Left lobe of liver (tissue), 2 donors: ENCODE results near the gene ACTA2. TPM values are rescaled to one million over a fixed set of nuclear protein-coding genes. Genes with fewer than 3 reads are reported as not detected.

Experiments used
- ATAC-seq: fragments of 200-7000 bp; cut with Tn5 transposase; one replicate; pipeline ENCODE4 v1.9.1; 2020; ENCODE audit warnings: mild to moderate bottlenecking, moderate library complexity
- DNase-seq: peaks from one replicate; pipeline ENCODE4 v3.0.0-alpha.2; 2020; ENCODE audit warnings: low spot score
- total RNA-seq: library from RNA; stranded (reverse); gene quantifications from one replicate; pipeline ENCODE4 v1.2.1, GENCODE V29; 2021
- donor health status: DM: no; HTN: no; CAD: no; lungs with moderate emphysema.
- donor health status: DM: no; HTN: yes; CAD: no.

ACTA2 gene
- total RNA-seq, 1 donor from 2014 or later: 17.0 TPM

DNA sequence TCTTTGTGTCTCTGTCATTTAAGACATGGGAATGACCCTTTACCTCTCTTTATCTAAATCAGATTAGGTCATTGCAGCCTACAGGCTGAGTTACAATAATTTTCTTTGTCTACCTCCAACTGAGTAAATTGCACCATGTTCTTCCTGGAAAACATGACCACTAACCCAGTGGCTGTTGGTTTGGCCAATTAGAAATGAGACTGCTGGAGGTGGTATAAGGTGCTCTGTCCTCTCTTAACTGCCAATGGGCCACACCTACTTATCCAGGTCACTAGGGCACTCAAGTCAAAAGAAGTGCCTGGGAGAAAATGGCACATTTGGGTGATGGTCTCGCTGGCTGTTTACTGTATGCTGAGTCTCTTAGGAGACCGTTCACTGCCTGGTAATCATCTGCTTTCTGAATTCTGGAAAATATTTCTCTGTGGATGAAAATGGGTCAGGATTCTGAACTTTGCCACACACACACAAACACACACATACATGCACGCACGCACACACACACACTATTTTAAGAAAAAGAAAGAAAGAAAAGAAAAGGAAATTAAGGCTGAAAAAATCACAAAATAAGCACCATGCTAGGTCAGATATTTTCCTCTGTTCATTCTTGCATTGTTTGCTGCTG lies 56.1 kb downstream of the ACTA2 start:
- DNase-seq: no peak
- ATAC-seq: peak; percentile 28

GRCh38 chr10:88895250-88895649 lies 57.3 kb downstream of the ACTA2 start:
- DNase-seq (no peak), ATAC-seq (peak; percentile 88)

GRCh38 chr10:88893611-88894010 lies 59.0 kb downstream of the ACTA2 start:
- no peak for ATAC-seq
- no peak for DNase-seq

- DNase-seq (no peak), ATAC-seq (no peak)
These were observed 60.2 kb downstream of the ACTA2 start for GRCh38 chr10:88892222-88892967.

- DNase-seq: no peak
- no peak for ATAC-seq
These were observed 61.7 kb downstream of the ACTA2 start for GRCh38 chr10:88890681-88891381.

- no peak for ATAC-seq
- DNase-seq: no peak
These were observed 62.8 kb downstream of the ACTA2 start for GRCh38 chr10:88889559-88890337.

DNA sequence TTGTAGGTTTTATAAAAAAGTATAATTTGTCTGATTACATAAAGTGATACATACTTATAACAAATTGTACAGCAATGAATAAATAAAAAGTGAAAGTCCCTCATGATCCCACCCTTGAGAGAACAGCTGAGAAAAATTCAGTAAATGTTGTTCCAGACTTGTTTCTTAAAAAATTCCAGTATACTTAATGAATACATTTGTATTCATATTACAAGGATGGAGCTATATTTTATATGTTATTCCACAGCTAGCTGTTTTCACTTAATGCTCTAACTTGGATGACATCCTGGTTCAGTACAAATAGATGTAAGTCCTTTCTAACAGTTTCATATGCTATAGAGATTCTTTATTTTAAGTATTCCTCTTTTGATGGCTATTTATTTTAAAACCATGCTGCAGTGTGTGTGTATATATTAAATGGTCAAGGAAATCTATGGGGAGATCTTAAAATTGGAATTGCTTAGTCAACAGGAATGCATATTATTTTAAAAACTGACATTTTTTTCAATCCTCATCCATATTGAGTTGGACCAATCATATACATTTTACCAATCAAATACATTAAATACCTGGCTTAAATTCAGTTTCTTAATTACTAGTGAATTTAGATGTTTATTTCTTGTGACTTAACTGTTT lies 63.6 kb downstream of the ACTA2 start:
- ATAC-seq (no peak), DNase-seq (no peak)

- DNase-seq: no peak
These were observed 66.0 kb downstream of the ACTA2 start for GRCh38 chr10:88886557-88886956.

More at GRCh38 chr10:88886557-88886956, 66.0 kb downstream of the ACTA2 start:
- no peak for ATAC-seq

Other genes with a start within 250 kb of the ACTA2 start
- not detected for gene LIPK, start 246.5 kb downstream of the ACTA2 start, total RNA-seq
- gene LIPN, start 192.8 kb downstream of the ACTA2 start, total RNA-seq: not detected
- gene LIPM, start 150.0 kb downstream of the ACTA2 start, total RNA-seq: not detected
- gene ANKRD22, start 100.9 kb downstream of the ACTA2 start, total RNA-seq: not detected
- 1.8 TPM for gene STAMBPL1, start 72.5 kb downstream of the ACTA2 start, total RNA-seq
- 13.0 TPM for gene FAS, start 38.0 kb upstream of the ACTA2 start, total RNA-seq